GM12874 (cell line): ENCODE data around the gene KLF3.

Experiments
- TF ChIP-seq, protein P1 (sequence below): IDR thresholded peaks from 2 replicates; pipeline ENCODE4 v1.5.1; 2011; ENCODE audit warnings: low read depth, mild to moderate bottlenecking, control low read depth, low read length, moderate library complexity; ENCODE audit not compliant: insufficient read depth

KLF3 gene

GRCh38 chr4:38659346-38659745 lies 4.7 kb upstream of the KLF3 start:
- TF ChIP-seq, protein P1, sequence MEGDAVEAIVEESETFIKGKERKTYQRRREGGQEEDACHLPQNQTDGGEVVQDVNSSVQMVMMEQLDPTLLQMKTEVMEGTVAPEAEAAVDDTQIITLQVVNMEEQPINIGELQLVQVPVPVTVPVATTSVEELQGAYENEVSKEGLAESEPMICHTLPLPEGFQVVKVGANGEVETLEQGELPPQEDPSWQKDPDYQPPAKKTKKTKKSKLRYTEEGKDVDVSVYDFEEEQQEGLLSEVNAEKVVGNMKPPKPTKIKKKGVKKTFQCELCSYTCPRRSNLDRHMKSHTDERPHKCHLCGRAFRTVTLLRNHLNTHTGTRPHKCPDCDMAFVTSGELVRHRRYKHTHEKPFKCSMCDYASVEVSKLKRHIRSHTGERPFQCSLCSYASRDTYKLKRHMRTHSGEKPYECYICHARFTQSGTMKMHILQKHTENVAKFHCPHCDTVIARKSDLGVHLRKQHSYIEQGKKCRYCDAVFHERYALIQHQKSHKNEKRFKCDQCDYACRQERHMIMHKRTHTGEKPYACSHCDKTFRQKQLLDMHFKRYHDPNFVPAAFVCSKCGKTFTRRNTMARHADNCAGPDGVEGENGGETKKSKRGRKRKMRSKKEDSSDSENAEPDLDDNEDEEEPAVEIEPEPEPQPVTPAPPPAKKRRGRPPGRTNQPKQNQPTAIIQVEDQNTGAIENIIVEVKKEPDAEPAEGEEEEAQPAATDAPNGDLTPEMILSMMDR = no peak

DNA sequence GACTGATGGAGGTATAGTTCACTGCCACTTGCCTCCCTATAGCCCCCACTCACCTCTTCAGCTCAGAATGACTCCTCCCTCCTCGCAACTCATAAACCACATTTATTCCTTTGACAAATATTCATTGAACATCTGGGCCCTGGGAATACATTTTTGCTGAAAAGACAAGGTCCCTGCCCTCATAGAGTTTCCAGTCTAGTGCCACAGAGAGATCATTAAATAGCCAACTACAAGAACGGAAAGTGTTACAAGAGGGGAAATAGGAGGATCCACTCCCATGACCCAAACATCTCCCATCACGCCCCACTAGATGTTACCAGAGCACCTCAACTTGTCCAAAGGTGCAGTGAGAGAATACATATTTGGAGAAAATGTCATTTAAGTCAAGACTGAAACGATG lies 3.2 kb upstream of the KLF3 start:
- TF ChIP-seq, protein P1 = no peak

DNA sequence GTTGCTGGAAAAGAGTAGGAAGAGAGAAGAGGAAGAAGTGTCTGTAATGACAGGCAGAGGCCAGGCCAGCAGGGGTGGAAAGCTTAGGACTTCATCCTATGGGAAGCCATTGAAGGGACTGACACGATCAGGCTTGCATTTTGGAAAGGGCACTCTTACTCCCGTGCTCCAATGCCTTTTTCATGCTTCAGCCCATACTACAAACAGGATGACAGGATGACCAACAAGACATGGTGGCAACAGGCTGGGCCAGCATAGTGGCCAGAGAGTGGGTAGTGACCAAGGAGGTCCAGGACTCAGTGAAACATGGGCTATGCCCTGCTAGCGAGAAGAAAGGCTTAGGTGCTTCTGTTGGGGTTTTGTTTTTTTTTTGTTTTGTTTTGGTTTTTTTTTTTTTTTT lies 2.6 kb upstream of the KLF3 start:
- TF ChIP-seq, protein P1 = no peak

- TF ChIP-seq, protein P1 = no peak
Measured at GRCh38 chr4:38662522-38663089, 1.4 kb upstream of the KLF3 start.

DNA sequence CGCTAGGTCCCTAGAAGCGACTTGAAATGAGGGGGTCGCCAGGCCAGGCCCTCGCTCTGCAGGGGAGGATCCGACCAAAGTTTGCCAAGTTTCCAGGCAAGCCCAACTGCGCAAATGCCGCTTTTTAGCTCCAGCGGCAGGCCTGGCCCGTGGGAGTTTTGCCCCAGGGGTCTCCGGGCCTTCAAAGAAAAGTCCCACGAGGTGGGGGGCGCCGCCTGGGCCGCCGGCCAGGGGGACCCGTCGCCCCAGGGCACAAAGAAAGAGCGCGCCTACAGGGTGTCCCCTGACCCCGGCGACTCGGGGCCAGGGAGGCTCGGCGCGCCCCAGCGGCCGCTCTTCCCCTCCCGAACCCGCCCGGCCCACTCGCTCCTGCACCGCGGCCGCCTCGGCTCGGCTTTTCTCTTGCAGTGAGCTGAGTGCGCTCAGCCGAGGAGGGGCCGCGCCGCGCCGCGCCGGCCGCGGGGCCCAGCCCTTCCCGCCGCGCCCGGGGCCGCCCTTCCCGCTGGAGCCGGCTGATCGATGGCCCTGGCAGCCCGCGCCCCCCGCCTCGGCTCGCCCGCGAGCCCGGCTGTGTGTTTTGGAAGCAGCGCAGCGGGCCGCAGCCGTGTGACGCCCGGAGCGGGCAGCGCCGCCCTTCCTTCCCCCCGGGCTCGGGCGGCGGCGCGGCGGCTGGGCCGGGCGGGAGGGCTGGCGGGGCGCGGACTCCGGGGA lies 754 bp upstream of the KLF3 start:
- TF ChIP-seq, protein P1 = no peak

DNA sequence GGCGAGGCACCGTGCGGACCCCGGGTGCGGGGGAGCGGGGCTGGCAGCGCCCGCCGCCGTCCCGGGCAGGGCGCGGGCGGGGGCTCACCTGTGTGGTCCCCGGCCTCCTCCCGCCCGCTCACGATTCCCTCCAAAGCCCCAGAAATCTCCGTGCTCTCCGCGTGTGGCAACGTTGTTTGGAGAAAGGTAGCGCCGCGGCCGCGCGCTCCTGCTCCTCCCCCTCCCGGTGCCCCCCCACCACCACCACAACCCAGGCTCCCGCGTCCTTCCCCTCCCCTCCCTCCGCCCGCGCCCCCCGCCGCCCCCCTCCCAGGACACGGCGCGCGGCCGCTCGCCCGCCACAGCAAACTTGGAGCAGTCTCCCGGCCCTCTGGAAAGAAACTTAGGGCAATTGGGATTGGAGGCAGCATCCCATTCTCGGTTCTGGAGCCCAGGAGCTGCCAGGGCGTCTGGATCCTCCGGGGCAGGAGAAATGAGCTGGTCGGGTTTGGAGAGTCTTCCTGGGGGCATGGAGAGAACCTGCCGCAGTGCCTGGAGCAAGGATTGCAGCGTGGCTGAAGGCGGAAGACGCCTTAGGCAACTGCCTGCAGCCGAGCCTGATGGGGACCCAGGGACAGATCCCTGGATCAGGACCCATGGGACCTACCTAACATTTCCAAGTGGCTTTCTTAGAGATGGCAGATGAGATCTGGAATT lies 855 bp downstream of the KLF3 start:
- TF ChIP-seq, protein P1 = no peak

DNA sequence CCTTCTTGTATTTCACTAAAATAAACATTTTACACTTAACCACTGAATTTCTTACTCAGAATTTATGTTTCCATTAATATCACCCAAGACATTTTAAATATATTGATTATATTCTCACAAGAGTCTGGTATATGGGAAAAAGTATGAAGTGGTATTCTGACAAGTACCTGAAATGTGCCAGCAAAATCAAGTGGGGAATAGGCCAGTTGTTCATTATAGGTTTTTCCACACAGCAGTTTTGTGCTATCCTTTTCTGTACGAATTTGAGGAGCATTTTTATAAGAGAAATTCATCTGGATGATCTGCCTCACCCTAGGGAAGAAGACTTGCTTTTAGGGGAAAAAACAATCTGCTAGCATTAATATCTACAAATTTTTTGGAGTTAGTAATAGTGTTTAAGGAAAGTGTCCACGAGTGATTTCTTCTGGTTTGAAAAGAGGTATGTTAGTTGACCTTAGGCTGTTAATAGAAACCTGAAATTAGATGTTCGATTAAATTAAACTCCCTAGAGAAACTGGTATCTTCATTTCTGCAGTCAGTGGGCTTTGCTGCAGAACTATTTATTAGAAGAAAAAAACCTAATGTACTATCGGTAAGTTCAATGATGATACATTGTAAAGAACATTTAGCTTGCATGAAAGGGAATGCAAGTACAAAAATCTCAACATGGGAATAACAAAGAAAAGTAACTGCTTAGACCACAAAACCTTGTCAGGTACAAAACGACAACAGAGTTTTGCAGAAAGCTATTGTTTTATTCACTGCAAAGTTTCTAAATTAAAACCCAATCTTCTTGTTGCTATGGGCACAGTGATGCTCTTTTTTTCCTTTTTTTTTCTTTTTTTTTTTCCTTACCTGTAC lies 1.8 kb downstream of the KLF3 start:
- TF ChIP-seq, protein P1 = no peak
